Neural progenitor cell (in vitro differentiated cells): ENCODE results near the gene REC114. TPM values are rescaled to one million over a fixed set of nuclear protein-coding genes. Genes with fewer than 3 reads are reported as not detected.
"Not testable (repeated sequence)": the region's sequence is repeated elsewhere in the genome, so short reads cannot be mapped to it uniquely, and the experiment has no call there.

ENCODE experiments used
- DNase-seq: peaks from one replicate; pipeline ENCODE4 v3.0.0-alpha.2; 2016; ENCODE audit warnings: low spot score
- H2AFZ ChIP-seq: fragments of 200-600 bp; sonication (generic); replicated peaks from 2 replicates; pipeline ENCODE4 v1.6.1; 2016; ENCODE audit warnings: antibody characterized with exemption
- H3F3A ChIP-seq: fragments of 200-600 bp; sonication (generic); 2 replicates; pipeline ENCODE4 v1.6.1; 2016; ENCODE audit warnings: antibody characterized with exemption, low read depth
- H3K27ac ChIP-seq: fragments of 200-600 bp; sonication (generic); 2 replicates; pipeline ENCODE4 v1.5.1; 2016; ENCODE audit warnings: mild to moderate bottlenecking
- H3K27me3 ChIP-seq: fragments of 200-600 bp; sonication (generic); 2 replicates; pipeline ENCODE4 v1.6.1; 2016; ENCODE audit warnings: mild to moderate bottlenecking, moderate library complexity
- H3K36me3 ChIP-seq: fragments of 200-600 bp; sonication (generic); 2 replicates; pipeline ENCODE4 v1.5.1; 2016
- H3K4me1 ChIP-seq: fragments of 200-600 bp; sonication (generic); 2 replicates; pipeline ENCODE4 v1.6.1; 2016; ENCODE audit warnings: mixed run types
- H3K4me2 ChIP-seq: fragments of 200-600 bp; sonication (generic); 2 replicates; pipeline ENCODE4 v1.6.1; 2016
- H3K4me3 ChIP-seq: fragments of 200-600 bp; sonication (generic); 2 replicates; pipeline ENCODE4 v1.5.1; 2016
- H3K79me2 ChIP-seq: fragments of 200-600 bp; sonication (generic); 2 replicates; pipeline ENCODE4 v1.6.1; 2016; ENCODE audit warnings: low read depth
- H3K9ac ChIP-seq: fragments of 200-600 bp; sonication (generic); 2 replicates; pipeline ENCODE4 v1.6.1; 2016
- H3K9me3 ChIP-seq: fragments of 200-600 bp; sonication (generic); 2 replicates; pipeline ENCODE4 v1.5.1; 2016; ENCODE audit warnings: low read depth
- H4K20me1 ChIP-seq: fragments of 200-600 bp; sonication (generic); 2 replicates; pipeline ENCODE4 v1.6.1; 2016; ENCODE audit warnings: low read depth
- H3K27ac Mint-ChIP-seq: 3 replicates; pipeline ENCODE4 v1.8.0; 2021; ENCODE audit warnings: mixed read lengths
- H3K27me3 Mint-ChIP-seq: 2 replicates; pipeline ENCODE4 v1.8.0; 2022; ENCODE audit warnings: low read depth, mild to moderate bottlenecking, inconsistent platforms, moderate library complexity, mixed read lengths; ENCODE audit not compliant: insufficient read depth
- H3K36me3 Mint-ChIP-seq: 3 replicates; pipeline ENCODE4 v1.8.0; 2021; ENCODE audit warnings: mixed read lengths
- H3K4me1 Mint-ChIP-seq: 3 replicates; pipeline ENCODE4 v1.8.0; 2021; ENCODE audit warnings: mixed read lengths
- H3K4me3 Mint-ChIP-seq: 3 replicates; pipeline ENCODE4 v1.8.0; 2021; ENCODE audit warnings: mild to moderate bottlenecking, moderate library complexity, mixed read lengths
- H3K9me3 Mint-ChIP-seq: 3 replicates; pipeline ENCODE4 v1.8.0; 2020; ENCODE audit warnings: mixed read lengths
- CTCF ChIP-seq: fragments of 200-600 bp; sonication (generic); IDR thresholded peaks from 2 replicates; pipeline ENCODE4 v1.5.1; 2017; ENCODE audit warnings: antibody characterized with exemption, mild to moderate bottlenecking
- EZH2 ChIP-seq: fragments of 200-600 bp; sonication (generic); IDR thresholded peaks from 2 replicates; pipeline ENCODE4 v1.6.1; 2017; ENCODE audit warnings: antibody characterized with exemption, mild to moderate bottlenecking, moderate library complexity
- EZH2phosphoT487 ChIP-seq: fragments of 200-600 bp; sonication (generic); IDR thresholded peaks from 2 replicates; pipeline ENCODE4 v1.6.1; 2017; ENCODE audit warnings: antibody characterized with exemption
- total RNA-seq: library from RNA; depleted of rRNA; stranded (reverse); fragments of >200 nt; gene quantifications from 2 replicates; pipeline ENCODE4 v1.2.3, GENCODE V29; 2015; ENCODE audit warnings: low replicate concordance

REC114 gene
- total RNA-seq, 1 donor from 2014 or later: not detected

GRCh38 chr15:73573037-73573436 is 130.1 kb downstream of the REC114 start:
- Histone ChIP-seq H3K4me1 (no peaks in the 10 kb centered on the region), H3K9me3 (no peaks in the 10 kb centered on the region), H3K79me2 (no peaks in the 10 kb centered on the region), H3K36me3 (no peaks in the 10 kb centered on the region), H3K27me3 (no peaks in the 10 kb centered on the region), H3F3A (no peaks in the 10 kb centered on the region), H3K9ac (no peak overlapping the region), H2AFZ (no peak overlapping the region), H3K27ac (no peak overlapping the region), H4K20me1 (peaks cover 3% of the 10 kb centered on the region), H3K4me2 (no peak overlapping the region), H3K4me3 (no peak overlapping the region)
- Mint-ChIP-seq H3K27me3 (no peaks in the 10 kb centered on the region), H3K4me1 (peaks cover 13% of the 10 kb centered on the region), H3K36me3 (peaks cover 34% of the 10 kb centered on the region), H3K4me3 (no peak overlapping the region), H3K9me3 (no peaks in the 10 kb centered on the region), H3K27ac (no peak overlapping the region)
- TF ChIP-seq CTCF: no peak
- TF ChIP-seq EZH2: no peak
- no peak for TF ChIP-seq EZH2phosphoT487
- no peak for DNase-seq

- TF ChIP-seq EZH2phosphoT487 (no peak), CTCF (no peak), EZH2 (no peak)
- no peaks in the 10 kb centered on the region for H3K4me1 ChIP-seq
- no peak overlapping the region for H3K9ac ChIP-seq
- H3K9me3 ChIP-seq: no peaks in the 10 kb centered on the region
- H3F3A ChIP-seq: no peaks in the 10 kb centered on the region
- peaks cover 3% of the 10 kb centered on the region for H4K20me1 ChIP-seq
- H3K27ac ChIP-seq: no peak overlapping the region
- H3K4me2 ChIP-seq: no peak overlapping the region
- H3K27me3 Mint-ChIP-seq: no peaks in the 10 kb centered on the region
- no peak overlapping the region for H3K27ac Mint-ChIP-seq
- H3K4me3 Mint-ChIP-seq: no peak overlapping the region
- H3K27me3 ChIP-seq: no peaks in the 10 kb centered on the region
- no peak overlapping the region for H3K4me3 ChIP-seq
- H2AFZ ChIP-seq: no peak overlapping the region
- no peaks in the 10 kb centered on the region for H3K9me3 Mint-ChIP-seq
- H3K79me2 ChIP-seq: no peaks in the 10 kb centered on the region
- no peak for DNase-seq
- H3K36me3 Mint-ChIP-seq: peaks cover 37% of the 10 kb centered on the region
- H3K36me3 ChIP-seq: no peaks in the 10 kb centered on the region
- peaks cover 13% of the 10 kb centered on the region for H3K4me1 Mint-ChIP-seq
These were observed 130.6 kb downstream of the REC114 start for GRCh38 chr15:73573572-73573971.

- H3K27me3 ChIP-seq: no peaks in the 10 kb centered on the region
- H3K9me3 ChIP-seq: no peaks in the 10 kb centered on the region
- H3K4me1 Mint-ChIP-seq: peaks cover 13% of the 10 kb centered on the region
- no peaks in the 10 kb centered on the region for H3K4me1 ChIP-seq
- no peak overlapping the region for H3K4me2 ChIP-seq
- no peaks in the 10 kb centered on the region for H3K9me3 Mint-ChIP-seq
- no peak for TF ChIP-seq EZH2
- no peak for TF ChIP-seq EZH2phosphoT487
- no peak for TF ChIP-seq CTCF
- peaks cover 28% of the 10 kb centered on the region for H3K36me3 Mint-ChIP-seq
- peaks cover 4% of the 10 kb centered on the region for H3K79me2 ChIP-seq
- peaks cover 3% of the 10 kb centered on the region for H4K20me1 ChIP-seq
- H3K27me3 Mint-ChIP-seq: no peaks in the 10 kb centered on the region
- no peak overlapping the region for H3K4me3 Mint-ChIP-seq
- H3K9ac ChIP-seq: no peak overlapping the region
- H2AFZ ChIP-seq: no peak overlapping the region
- no peak overlapping the region for H3K27ac ChIP-seq
- H3K4me3 ChIP-seq: no peak overlapping the region
- no peak overlapping the region for H3K27ac Mint-ChIP-seq
- no peaks in the 10 kb centered on the region for H3K36me3 ChIP-seq
- H3F3A ChIP-seq: no peaks in the 10 kb centered on the region
- no peak for DNase-seq
These were observed 132.8 kb downstream of the REC114 start for GRCh38 chr15:73575636-73576247.

GRCh38 chr15:73577593-73577992 is 134.6 kb downstream of the REC114 start:
- not testable (repeated sequence) for H3K27ac Mint-ChIP-seq, DNase-seq, H3K4me1 ChIP-seq, H3K27me3 ChIP-seq, H3K4me2 ChIP-seq, H3K4me1 Mint-ChIP-seq, H3K4me3 Mint-ChIP-seq, H3K27me3 Mint-ChIP-seq, H3K79me2 ChIP-seq, H3K9me3 Mint-ChIP-seq, H3K36me3 ChIP-seq, H3F3A ChIP-seq, H2AFZ ChIP-seq, H3K9ac ChIP-seq, H3K27ac ChIP-seq, H3K4me3 ChIP-seq, H3K9me3 ChIP-seq
- peaks cover 15% of the 10 kb centered on the region for H4K20me1 ChIP-seq
- peaks cover 27% of the 10 kb centered on the region for H3K36me3 Mint-ChIP-seq
